ENCODE data around the gene FSCN2.

The FSCN2 gene

GRCh38 chr17:81499601-81499970, 28.6 kb upstream of the FSCN2 start:
- no peak for TF ChIP-seq CTCF (IDR thresholded peaks at IDR 0.05; ENCODE audit: borderline replicate concordance, control extremely low read depth, extremely low read depth, insufficient read depth, missing control alignments)
- in situ Hi-C loops (cut with MboI; ENCODE audit: low sequenced_read_pairs, unreplicated experiment), result no loop called here
- no peak for DNase-seq (ENCODE audit: low spot score)

GRCh38 chr17:81500047-81500446, 28.1 kb upstream of the FSCN2 start:
- TF ChIP-seq CTCF (IDR thresholded peaks at IDR 0.05; ENCODE audit: borderline replicate concordance, control extremely low read depth, extremely low read depth, insufficient read depth, missing control alignments), result no peak
- in situ Hi-C loops (cut with MboI; ENCODE audit: low sequenced_read_pairs, unreplicated experiment), result no loop called here
- DNase-seq (ENCODE audit: low spot score), result no peak

- DNase-seq (ENCODE audit: low spot score), result no peak
- no peak for TF ChIP-seq CTCF (IDR thresholded peaks at IDR 0.05; ENCODE audit: borderline replicate concordance, control extremely low read depth, extremely low read depth, insufficient read depth, missing control alignments)
- in situ Hi-C loops (cut with MboI; ENCODE audit: low sequenced_read_pairs, unreplicated experiment), result no loop called here
These were observed 25.6 kb upstream of the FSCN2 start for GRCh38 chr17:81502471-81503017.

GRCh38 chr17:81503619-81504018, 24.6 kb upstream of the FSCN2 start:
- in situ Hi-C loops (cut with MboI; ENCODE audit: low sequenced_read_pairs, unreplicated experiment), result no loop called here
- TF ChIP-seq CTCF (IDR thresholded peaks at IDR 0.05; ENCODE audit: borderline replicate concordance, control extremely low read depth, extremely low read depth, insufficient read depth, missing control alignments), result no peak
- no peak for DNase-seq (ENCODE audit: low spot score)

- in situ Hi-C loops (cut with MboI; ENCODE audit: low sequenced_read_pairs, unreplicated experiment), result no loop called here
- no peak for TF ChIP-seq CTCF (IDR thresholded peaks at IDR 0.05; ENCODE audit: borderline replicate concordance, control extremely low read depth, extremely low read depth, insufficient read depth, missing control alignments)
- no peak for DNase-seq (ENCODE audit: low spot score)
These were observed 19.5 kb upstream of the FSCN2 start for GRCh38 chr17:81508639-81509206.

GRCh38 chr17:81509207-81509971, 18.8 kb upstream of the FSCN2 start:
- no peak for TF ChIP-seq CTCF (IDR thresholded peaks at IDR 0.05; ENCODE audit: borderline replicate concordance, control extremely low read depth, extremely low read depth, insufficient read depth, missing control alignments)
- in situ Hi-C loops (cut with MboI; ENCODE audit: low sequenced_read_pairs, unreplicated experiment), result no loop called here
- DNase-seq (ENCODE audit: low spot score), result no peak
